GM18519 (cell line): ENCODE data around the gene HIP1R.
"Not testable (repeated sequence)": the region's sequence is repeated elsewhere in the genome, so short reads cannot be mapped to it uniquely, and the experiment has no call there.

ENCODE experiments used
- ATAC-seq: cut with Tn5 transposase; IDR thresholded peaks from one replicate; pipeline ENCODE4 v1.9.1; 2021; ENCODE audit warnings: mild to moderate bottlenecking, moderate library complexity; ENCODE audit not compliant: unreplicated experiment, low FRiP score

Gene HIP1R

DNA sequence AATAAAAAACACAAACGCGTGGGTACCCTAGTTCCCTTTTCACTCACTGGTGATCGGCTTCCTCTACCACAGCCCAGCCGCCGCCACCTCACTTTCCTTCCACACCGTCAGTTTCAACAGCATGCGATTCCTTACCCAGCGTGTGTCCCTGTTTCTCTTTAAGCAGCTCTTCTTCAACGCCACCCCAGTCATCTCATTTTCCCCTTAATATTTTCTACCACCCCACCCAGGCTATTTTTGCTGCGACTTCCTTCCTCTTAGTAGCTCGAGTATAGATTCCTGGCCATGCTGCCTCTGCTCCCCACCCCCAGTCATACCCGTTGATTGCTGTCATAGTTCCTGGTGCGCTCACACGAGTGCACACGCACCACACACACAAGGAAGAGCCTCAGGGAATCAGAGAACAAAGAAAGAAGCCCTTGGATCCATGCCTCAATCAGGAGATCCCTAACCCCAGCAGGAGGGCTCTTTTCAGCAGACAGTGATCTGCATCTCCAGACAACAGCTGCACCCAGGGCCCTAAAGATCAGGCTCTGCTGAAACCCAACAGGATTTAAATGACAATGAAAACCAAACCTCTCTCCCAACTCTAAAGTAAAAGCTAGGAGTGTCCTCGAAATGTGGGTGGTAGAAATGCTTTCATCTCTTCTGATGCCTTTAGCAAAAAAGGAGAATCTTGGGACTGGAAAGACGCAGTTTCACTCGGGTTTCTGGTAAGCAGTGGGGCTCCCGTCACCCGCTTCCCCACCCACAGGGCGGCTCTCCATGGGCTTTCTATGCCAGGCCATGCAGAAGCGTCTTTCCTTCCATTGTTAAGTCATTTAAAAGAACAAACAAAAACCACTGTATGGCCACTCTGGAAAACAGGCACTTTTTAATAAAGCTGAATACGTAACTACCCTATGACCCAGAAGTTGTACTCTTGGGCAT lies 36.9 kb downstream of the HIP1R start:
- ATAC-seq, result no peak

DNA sequence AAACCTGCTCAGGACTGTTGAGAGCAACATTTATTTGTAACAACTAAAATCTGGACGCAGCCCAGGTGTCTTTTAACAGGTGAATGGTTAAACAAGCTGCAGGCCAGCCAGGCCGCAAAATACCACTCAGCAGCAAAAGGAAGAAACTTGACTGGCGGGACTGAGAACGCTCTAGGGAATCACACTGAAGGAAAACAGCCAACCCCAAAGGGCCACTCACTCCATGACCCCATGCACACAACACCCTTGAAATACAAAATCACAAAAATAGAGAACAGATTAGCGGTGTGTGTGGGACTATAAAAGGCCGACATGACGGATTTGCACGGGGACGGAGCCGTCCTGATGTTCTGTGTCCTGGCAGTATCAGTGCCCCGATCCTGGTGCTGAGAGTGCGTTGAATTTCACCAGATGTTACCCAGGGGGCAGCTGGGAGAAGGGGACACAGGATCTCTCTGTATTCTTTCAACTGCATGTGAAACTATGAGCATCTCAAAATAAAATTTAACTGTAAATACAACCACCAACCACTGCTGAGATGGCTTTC lies 37.6 kb downstream of the HIP1R start:
- ATAC-seq, result no peak

DNA sequence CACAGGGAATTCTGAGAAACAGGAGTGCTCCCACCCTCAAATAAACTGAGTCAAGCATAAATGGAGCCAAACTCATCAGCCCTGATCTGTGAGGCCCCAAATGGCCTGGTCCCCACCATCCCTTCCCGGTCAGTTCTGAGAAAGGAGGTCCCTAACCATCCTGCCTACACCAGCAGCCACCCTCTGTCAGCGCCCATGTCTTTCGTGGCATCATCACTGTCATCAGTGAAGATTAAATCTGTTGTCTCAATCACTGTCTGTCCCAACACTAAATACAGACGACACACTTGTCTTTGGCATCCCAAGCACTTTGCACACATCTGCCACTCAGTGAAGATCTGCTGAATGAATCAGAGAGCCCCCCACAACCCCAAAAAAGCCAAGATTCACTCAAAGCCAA lies 38.3 kb downstream of the HIP1R start:
- no peak for ATAC-seq

DNA sequence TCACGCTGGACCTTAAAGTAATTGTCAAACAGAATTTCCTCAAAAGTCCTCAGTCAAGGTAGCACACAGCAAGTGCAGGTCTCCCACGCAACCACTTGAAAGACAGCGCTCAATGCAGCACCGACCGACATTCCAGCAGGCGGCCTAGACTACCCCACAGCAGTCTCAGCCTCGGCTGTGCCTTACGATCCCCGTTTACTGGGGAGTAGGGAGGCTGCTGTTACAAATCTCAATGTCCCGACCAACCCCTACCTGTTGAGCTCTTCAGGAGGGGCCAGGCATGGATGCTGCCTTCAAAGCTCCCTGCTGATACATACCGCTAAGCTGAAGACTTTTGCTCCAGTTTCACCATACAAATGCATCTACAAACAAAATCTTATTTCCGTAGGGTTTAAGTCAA lies 38.8 kb downstream of the HIP1R start:
- no peak for ATAC-seq

DNA sequence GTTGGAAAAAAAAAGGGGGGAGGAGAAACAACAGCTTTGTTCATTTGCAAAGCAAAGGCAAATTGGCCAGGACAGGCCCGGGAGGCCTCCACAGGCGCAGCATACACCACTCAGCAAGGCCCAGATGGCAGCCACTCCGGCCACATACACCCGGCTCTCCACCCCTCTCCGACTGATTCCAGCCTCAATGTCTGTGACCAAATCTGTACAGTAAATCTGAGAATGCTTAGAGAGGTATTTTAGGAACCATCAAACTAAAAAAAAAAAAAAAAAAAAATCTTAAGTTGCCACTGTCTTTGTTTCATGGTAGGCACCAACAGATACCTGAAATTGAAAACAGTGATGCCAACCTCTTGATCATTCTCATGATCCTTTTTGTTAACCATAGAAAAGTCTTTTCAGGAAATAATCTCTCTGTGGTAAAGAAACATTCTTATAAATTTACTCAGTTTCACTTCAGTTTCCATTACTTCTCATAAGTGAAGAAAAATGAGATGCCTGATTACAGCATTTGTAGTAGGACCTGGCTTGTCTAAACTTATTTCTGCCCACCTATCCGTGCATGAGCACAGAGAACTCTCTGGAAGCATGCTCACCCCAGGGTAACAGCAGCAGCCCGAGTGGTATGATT lies 40.4 kb downstream of the HIP1R start:
- ATAC-seq, result peak; percentile 42

DNA sequence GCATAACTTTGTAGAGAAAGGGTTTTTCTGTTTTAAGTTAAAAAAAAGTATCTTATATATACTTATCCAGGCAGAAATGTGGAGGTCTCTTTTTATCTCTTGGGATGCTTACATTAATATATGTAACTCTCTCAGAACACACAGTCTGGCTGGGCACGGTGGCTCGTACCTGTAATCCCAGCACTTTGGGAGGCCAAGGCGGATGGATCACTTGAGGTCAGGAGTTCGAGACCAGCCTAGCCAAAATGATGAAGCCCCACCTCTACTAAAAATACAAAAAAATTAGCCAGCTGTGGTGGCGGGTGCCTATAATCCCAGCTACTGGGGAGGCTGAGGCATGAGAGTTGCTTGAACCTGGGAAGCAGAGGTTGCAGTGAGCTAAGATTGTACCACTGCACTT lies 41.0 kb downstream of the HIP1R start:
- ATAC-seq, result not testable (repeated sequence)

DNA sequence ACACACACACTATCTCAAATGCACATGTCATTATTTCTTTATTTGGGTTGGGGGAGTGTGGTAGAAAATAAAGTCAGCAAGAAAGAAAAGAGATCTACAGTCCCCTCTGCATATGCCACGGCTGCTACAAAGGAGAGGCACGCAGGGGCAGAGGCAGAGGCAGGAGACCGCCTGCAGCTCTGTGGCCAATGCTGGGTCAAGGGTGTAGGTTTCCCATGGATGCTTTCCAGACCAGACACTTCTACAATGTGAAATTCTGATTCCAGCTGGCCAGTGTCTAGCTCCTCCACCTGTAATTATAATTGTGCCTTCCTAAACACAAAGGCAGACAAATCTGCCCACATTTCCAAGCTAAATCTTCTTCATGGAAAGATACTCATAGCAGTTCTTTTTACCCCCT lies 41.5 kb downstream of the HIP1R start:
- no peak for ATAC-seq

DNA sequence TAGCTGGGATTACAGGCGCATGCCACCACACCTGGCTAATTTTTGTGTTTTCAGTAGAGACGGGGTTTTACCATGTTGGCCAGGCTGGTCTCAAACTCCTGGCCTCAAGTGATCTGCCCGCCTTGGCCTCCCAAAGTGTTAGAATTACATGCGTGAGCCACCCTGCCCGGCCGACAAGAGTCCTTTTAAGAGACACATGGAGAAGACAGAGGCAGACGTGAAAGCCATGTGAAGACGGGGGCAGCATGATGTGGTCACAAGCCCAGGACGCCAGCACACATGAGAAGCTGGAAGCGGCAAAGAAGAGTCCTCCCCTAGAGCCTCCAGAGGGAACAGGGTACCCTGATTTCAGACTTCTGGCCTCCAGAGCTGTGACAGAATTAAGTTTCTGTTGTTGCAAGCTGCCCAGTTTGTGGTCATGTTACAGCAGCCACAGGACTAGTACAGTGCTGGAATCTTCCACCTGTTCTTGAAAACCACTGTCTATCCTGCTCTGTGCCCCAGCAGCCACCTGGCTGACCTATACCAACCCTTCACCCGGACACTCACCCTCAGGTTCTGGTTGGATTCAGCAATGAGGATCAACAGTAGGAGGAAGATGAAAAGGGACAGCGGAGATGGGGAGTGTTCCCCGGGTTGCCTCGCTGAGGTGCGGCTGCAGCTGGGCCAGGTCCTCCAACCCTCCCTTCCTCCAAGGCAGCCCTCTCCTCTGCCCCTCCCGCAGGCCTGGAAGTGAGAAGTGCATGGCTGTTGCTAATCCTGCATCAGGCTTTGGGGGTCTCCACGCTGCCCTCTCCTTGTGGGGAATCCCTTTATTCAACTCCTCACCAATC lies 43.7 kb downstream of the HIP1R start:
- no peak for ATAC-seq

DNA sequence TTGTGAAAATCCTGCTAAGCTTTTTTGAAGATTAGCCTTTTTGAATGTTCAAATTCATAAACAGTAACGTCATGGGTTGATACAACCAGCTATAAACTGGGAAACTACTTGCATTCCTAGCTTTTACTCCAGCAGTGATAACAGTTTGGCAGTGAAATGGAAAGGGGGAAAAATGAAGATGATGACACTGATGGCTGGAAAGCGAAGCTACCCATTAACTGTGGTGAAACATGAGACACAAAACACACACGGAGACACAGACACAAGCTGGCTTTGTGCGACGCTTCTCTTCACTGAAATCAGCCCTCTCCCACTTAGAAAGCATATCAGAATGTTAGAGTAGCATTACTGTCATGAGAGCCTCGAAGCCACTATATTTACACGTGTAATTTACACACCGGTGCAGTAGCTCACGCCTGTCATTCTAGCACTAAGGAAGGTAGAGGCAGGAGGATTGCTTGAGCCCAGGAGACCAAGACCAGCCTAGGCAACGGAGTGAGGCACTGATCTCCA lies 45.0 kb downstream of the HIP1R start:
- ATAC-seq, result no peak

DNA sequence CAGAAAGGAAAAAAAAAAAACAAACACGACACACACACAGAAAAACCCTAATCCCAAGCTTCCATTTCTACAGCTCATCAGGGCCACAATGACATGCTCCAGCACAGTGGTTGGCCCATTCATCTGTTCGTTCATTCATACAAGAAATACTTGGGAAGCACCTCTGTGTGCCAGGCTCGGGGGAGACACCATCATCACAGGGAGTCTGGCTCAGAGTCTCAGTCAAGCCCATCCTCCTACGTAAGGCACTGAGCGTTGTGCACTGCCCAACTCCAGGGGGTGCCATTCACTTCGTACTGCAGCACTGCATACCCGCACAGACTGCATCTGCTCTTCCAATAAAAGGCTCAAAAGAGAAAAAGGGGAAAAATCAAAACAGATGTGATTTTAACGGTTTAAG lies 45.4 kb downstream of the HIP1R start:
- no peak for ATAC-seq

DNA sequence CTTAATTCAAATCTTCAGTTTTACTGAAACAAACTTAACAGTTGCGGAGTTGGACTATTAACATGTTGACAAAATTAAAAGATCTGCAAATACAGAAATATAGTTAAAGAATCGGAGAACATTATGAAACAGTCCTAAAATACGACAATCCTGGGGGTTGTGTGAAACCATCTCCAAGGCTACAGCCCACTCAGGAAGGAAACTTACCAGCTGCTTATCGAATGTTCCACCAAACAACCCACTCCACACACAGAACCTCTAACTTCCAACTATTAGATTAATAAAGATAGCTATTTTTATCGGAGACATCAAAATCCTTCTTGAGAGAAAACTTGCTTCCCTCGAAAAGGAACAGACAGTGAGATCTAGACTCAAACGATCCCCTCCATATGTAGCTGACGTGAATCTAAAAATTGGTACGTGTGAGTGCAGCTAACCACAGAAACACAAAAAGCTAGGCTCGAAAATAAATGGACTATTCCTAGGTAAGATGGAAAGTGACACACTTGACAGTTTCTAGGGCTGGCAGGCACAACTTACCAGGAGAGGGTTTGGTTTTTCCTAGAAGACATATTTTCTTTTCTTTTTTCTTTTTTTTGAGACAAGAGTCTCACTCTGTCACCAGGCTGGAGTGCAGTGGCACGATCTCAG lies 47.8 kb downstream of the HIP1R start:
- ATAC-seq, result no peak

DNA sequence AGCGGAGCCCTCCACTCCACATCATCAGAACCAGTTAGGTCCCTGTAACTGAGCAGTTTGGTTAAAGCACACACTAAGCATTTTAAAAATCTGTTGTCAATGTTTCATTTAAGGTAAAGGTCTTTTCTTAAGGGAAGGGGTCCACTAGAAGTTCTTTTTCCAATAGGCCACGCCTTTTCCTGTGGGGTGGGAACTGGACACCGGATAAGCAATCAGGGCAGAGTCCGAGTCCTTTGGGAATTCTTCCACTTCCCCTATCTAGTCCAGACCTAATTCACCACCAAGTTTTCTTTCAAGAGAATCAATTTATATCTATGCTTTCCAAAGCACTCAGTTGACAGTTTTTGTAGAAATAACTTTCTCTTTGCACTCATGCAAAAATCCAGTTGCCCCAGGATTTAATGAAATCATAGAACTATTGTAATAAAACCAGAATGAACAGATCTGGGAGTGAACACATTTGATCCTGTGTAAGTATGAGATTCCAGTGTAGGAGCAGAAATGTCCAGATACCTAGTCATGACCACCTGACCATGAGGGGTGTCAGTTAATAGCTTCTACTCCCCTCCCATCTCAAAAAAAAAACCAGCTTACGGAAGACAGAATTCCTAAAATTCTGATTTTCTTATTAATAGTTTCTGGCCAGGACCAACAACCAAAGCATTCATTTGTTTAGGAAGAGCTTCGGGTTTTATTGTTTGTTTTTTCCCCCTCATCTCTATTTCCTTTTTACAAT lies 49.0 kb downstream of the HIP1R start:
- ATAC-seq, result no peak

DNA sequence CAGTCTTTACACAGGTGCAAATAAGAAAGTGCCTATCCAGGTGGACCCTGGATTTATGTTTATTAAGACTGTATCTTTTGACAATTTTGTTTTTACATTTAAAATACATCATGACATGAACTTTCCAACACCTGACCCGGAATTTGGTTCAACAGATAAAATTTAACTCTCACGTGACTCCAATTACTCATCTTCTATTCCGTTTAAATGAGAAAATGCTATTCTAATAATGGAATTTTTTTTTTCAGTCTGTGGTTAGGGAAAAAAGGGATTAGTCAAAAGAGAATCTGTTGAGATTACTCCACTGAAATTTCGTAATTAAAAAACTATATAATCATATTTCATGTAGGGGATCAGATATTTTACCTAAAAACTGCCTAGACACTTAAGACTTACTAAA lies 49.6 kb downstream of the HIP1R start:
- no peak for ATAC-seq

DNA sequence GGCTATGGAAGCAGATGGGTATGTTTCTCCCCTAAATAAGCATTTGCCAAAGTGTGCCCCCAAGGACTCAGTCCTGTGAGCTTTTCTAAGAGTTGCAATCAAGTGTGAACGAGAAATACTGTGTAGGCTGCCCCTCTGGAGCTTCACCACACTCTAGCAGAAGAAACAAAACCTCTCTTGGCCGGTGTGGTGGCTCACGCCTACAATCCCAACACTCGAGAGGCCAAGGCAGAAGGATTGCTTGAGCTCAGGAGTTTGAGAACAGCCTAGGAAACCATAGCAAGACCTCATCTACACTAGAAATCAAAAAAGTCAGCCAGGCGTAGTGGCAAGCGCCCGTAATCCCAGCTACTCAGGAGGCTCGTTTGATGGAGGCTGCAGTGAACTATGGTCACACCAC lies 50.9 kb downstream of the HIP1R start:
- no peak for ATAC-seq

DNA sequence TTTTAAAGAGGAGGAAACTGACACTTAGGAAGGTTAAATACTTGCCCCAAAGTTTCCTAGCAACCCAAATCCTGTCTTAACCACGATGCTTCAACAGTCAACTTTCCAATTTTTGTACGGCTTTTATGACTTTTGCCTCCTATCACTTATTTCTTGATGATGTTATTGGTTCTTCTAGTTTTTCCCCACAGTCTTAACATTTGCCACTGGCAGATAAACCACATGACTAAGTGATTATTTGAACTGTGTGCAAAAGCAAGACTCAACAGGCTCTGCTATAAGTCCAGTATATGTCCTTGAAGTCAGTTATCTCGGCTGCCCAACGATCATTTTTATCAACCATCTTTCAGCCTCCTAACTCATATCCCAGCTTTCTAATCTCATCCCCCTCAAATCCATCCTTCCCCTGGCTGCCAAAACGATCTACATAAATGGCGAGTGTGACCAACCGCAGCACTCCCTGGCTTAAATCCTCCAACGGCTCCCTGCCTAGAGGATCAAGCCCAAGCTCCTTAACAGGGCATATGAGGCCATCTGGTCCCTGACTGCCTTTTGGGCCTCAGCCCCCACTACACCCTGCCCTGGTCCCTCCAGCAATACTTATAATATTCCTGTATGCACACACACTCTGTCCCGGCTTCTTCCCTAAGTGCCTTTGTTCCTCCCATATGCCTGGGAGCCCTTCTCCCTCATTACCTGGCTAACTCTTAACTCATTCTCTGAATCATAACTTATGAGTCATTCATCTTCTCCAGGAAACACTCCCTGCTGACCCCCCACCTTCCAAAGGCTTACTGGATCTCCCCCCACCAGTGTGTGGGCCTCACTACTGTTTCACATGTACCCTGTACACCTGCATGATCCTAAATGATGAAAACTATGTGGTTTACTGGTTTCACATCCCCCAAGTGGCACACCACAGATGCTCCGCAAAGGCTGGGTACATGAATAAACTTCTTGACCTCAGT lies 51.9 kb downstream of the HIP1R start:
- peak; percentile 67 for ATAC-seq

DNA sequence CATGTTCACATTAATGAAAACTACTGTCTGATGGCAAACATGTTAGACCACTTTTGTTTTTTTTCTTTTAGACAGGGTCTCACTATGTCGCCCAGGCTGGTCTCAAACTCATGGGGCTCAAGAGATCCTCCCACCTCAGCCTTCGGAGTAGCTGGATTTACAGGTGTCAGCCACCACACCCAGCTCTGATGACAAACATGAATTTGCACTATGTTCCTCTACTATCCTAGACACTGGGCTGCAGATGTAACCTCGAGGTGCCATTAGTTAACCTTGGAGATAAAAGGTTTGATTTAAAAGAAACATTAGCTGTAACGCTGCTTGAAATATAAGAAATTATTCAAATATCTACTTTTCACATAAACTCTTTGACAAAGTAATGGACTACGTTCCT lies 52.6 kb downstream of the HIP1R start:
- no peak for ATAC-seq

DNA sequence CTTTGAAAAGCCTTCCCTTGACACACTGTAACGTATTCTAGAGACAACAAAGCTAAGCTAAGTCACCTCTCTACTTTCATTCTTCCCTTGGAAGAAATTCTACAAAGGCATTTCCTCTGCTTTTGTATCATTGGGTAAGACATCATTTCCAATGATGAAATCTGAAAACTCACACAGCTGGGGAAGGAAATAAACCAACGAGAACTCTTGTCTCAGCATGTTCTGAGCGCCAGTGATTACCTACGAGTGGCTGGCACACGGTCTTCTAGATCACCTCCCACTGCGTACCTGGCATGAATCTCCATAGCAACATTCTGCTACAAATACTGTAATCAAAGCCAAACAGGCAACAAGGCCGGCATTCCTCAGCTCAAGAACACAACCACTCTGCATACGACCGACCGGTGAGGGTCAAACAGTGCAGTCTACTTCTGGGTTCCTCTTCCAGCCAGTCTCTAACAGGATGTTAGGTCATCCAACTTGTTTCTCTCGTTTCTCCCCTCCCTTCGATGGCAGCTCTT lies 53.0 kb downstream of the HIP1R start:
- ATAC-seq, result no peak
